A673 (cell line): ENCODE results near the gene PIGA.

ENCODE experiments used
- CTCF ChIP-seq: fragments of 300-800, 200-600 bp; sonication (generic); conservative IDR thresholded peaks from 2 replicates; pipeline ENCODE4 v1.5.1; 2017; ENCODE audit warnings: low read depth, mild to moderate bottlenecking, antibody characterized with exemption, low read length, moderate library complexity, mixed read lengths
- EZH2 ChIP-seq: fragments of 200-600 bp; sonication (generic); IDR thresholded peaks from 2 replicates; pipeline ENCODE4 v1.6.1; 2017; ENCODE audit warnings: borderline replicate concordance, low read depth, mild to moderate bottlenecking, mixed read lengths, antibody characterized with exemption, low read length; ENCODE audit not compliant: poor library complexity, severe bottlenecking

- TF ChIP-seq CTCF (no peak), EZH2 (no peak)
Measured at GRCh38 chrX:15340867-15341266, 5.5 kb upstream of the PIGA start.
